ENCODE data around the gene GNG3.

The GNG3 gene

GRCh38 chr11:62665075-62665598 lies 42.3 kb upstream of the GNG3 start, which contains the start of the genes C11orf98 and CSKMT (continued):
- TF ChIP-seq CSRNP3 (CRISPR knock-in tag; IDR thresholded peaks at IDR 0.05) (peak; percentile 98), ISL1 (CRISPR knock-in tag; IDR thresholded peaks at IDR 0.05) (no peak), PATZ1 (CRISPR knock-in tag; IDR thresholded peaks at IDR 0.05; ENCODE audit: borderline replicate concordance) (peak; percentile 91), TOX (CRISPR knock-in tag; IDR thresholded peaks at IDR 0.05; ENCODE audit: borderline replicate concordance) (peak; percentile 95), ZNF8 (CRISPR knock-in tag; IDR thresholded peaks at IDR 0.05) (peak; percentile 73), ZC3H10 (CRISPR knock-in tag; IDR thresholded peaks at IDR 0.05) (peak; percentile 88), ARNTL (CRISPR knock-in tag; IDR thresholded peaks at IDR 0.05; ENCODE audit: borderline replicate concordance, low read depth) (peak; percentile 82; the same call in 1 of the 2 replicates), ZFP3 (CRISPR knock-in tag; IDR thresholded peaks at IDR 0.05) (no peak), SNAI2 (CRISPR knock-in tag; IDR thresholded peaks at IDR 0.05) (peak; percentile 74; the same call in 1 of the 2 replicates), CREB5 (CRISPR knock-in tag; IDR thresholded peaks at IDR 0.05; ENCODE audit: low read depth) (peak; percentile 76), CSDC2 (CRISPR knock-in tag; IDR thresholded peaks at IDR 0.05) (peak; percentile 68; the same call in 1 of the 2 replicates)

GRCh38 chr11:62665599-62666258 lies 41.7 kb upstream of the GNG3 start:
- peak; percentile 45 for ATAC-seq
- TF ChIP-seq RARB (CRISPR knock-in tag; IDR thresholded peaks at IDR 0.05) (no peak), CSRNP3 (CRISPR knock-in tag; IDR thresholded peaks at IDR 0.05) (no peak), POU6F1 (CRISPR knock-in tag; IDR thresholded peaks at IDR 0.05; ENCODE audit: borderline replicate concordance, low read depth) (no peak), CSDC2 (CRISPR knock-in tag; IDR thresholded peaks at IDR 0.05) (no peak), ZFP30 (CRISPR knock-in tag; IDR thresholded peaks at IDR 0.05) (no peak), ZFP3 (CRISPR knock-in tag; IDR thresholded peaks at IDR 0.05) (0 out of 2 replicates have a peak, but pooled peaks have one; percentile 17), ZNF70 (CRISPR knock-in tag; IDR thresholded peaks at IDR 0.05) (no peak), OSR1 (CRISPR knock-in tag; IDR thresholded peaks at IDR 0.05) (no peak)

GRCh38 chr11:62666259-62666926 lies 41.1 kb upstream of the GNG3 start:
- no peak for TF ChIP-seq TSHZ2 (CRISPR knock-in tag; IDR thresholded peaks at IDR 0.05)
- no peak for TF ChIP-seq GLIS3 (CRISPR knock-in tag; IDR thresholded peaks at IDR 0.05)
- TF ChIP-seq ZFP3 (CRISPR knock-in tag; IDR thresholded peaks at IDR 0.05): no peak
- TF ChIP-seq ZFP30 (CRISPR knock-in tag; IDR thresholded peaks at IDR 0.05): no peak
- no peak for ATAC-seq

Measured in SK-N-SH treated with all-trans-retinoic acid at 6 μM for 48 hours (cell line).